ENCODE measurements around the gene SLAMF1.

DNA sequence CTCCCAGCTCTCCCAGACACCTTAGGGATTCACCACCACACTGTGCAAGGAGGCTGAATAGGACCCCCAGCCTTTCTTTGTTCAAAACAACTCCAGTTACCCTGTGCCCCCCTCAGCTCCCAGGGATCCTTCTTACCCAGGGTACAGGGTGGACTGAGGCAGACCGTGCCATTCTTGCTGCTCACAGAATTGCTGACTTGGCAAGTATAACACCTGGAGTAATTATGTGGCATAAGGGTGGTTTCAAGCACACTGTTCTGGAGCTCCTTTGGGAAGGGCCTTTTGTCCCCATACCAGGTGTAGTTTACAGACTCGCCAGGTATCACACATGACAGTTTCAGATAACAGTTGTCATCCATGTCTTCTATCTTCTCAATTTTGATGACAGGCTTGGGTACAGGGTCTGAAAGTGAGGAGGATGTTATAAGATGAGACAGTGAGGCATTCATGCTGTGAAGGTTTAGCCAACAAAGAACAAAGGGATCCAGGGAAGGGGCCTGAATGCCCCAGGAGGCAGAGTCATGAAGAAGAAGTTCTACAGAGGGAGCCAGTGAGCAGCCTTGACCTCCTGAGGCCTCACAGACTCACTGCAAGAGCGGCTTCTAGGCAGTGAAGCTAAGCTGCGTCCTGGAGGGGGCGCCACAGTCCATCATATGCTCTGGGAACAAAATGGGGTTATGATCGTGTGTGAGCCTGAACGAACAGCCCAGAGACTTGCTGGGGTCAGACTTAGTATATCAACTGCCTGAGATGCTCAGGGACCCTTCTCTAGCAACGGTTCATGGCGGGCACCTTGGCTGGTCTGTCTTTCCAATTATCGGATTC lies 34.4 kb upstream of the SLAMF1 start:
- TF ChIP-seq, protein P1, sequence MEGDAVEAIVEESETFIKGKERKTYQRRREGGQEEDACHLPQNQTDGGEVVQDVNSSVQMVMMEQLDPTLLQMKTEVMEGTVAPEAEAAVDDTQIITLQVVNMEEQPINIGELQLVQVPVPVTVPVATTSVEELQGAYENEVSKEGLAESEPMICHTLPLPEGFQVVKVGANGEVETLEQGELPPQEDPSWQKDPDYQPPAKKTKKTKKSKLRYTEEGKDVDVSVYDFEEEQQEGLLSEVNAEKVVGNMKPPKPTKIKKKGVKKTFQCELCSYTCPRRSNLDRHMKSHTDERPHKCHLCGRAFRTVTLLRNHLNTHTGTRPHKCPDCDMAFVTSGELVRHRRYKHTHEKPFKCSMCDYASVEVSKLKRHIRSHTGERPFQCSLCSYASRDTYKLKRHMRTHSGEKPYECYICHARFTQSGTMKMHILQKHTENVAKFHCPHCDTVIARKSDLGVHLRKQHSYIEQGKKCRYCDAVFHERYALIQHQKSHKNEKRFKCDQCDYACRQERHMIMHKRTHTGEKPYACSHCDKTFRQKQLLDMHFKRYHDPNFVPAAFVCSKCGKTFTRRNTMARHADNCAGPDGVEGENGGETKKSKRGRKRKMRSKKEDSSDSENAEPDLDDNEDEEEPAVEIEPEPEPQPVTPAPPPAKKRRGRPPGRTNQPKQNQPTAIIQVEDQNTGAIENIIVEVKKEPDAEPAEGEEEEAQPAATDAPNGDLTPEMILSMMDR (IDR thresholded peaks at IDR 0.05; ENCODE audit: low read depth, low read length) = peak; percentile 97
- TF ChIP-seq MYC (IDR thresholded peaks at IDR 0.05; ENCODE audit: low read depth, low read length) = 0 out of 2 replicates have a peak, but pooled peaks have one; percentile 39
- no peak for TF ChIP-seq POLR2A (IDR thresholded peaks at IDR 0.05; ENCODE audit: extremely low read depth, insufficient read length)
- TF ChIP-seq, protein P2, sequence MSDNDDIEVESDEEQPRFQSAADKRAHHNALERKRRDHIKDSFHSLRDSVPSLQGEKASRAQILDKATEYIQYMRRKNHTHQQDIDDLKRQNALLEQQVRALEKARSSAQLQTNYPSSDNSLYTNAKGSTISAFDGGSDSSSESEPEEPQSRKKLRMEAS (IDR thresholded peaks at IDR 0.05; ENCODE audit: low read depth, low read length) = peak; percentile 21; the same call in 1 of the 2 replicates
